Skeletal muscle cell (primary cell): ENCODE measurements around the gene ARHGEF26.

Source experiments
- DNase-seq: peaks from one replicate; pipeline ENCODE4 v3.0.0-alpha.2; 2010; ENCODE audit warnings: low read depth
- H3K4me3 ChIP-seq: 2 replicates; pipeline ENCODE4 v1.5.1; 2011; ENCODE audit warnings: low read depth, mild to moderate bottlenecking, control low read depth, low read length, moderate library complexity

Gene ARHGEF26

GRCh38 chr3:154304936-154305335 is 183.7 kb downstream of the ARHGEF26 start:
- DNase-seq: no peak
- H3K4me3 ChIP-seq: no peak overlapping the region

GRCh38 chr3:154307363-154307762 is 186.2 kb downstream of the ARHGEF26 start:
- DNase-seq: no peak
- no peak overlapping the region for H3K4me3 ChIP-seq
